Breast epithelium (tissue), 3 donors: ENCODE results near the gene TSPEAR.

Experiments used
- POLR2A ChIP-seq: fragments of 450-650 bp; IDR thresholded peaks from one replicate; pipeline ENCODE4 v1.6.1; 2016; ENCODE audit warnings: antibody characterized with exemption, mild to moderate bottlenecking, moderate library complexity
- POLR2AphosphoS5 ChIP-seq, 3 donors: sonication (generic); formaldehyde crosslinking; IDR thresholded peaks; one replicate each; pipeline ENCODE4 v1.6.1; 2017; ENCODE audit warnings: antibody characterized with exemption in 3 of 3

GRCh38 chr21:44496564-44497550, 214.5 kb downstream of the TSPEAR start:
- no peak for TF ChIP-seq POLR2A
- no peak for TF ChIP-seq POLR2AphosphoS5 (IDR thresholded peaks at IDR 0.05)
